Neural cell (in vitro differentiated cells): ENCODE measurements around the gene BRI3BP. TPM values are rescaled to one million over a fixed set of nuclear protein-coding genes. Genes with fewer than 3 reads are reported as not detected.
A peak's percentile ranks its signal among the peaks of the same experiment; 100 is the strongest.
"Not testable (repeated sequence)": the region's sequence is repeated elsewhere in the genome, so short reads cannot be mapped to it uniquely, and the experiment has no call there.

Experiments
- H2AFZ ChIP-seq: fragments of 200-600, 300-800 bp; sonication (generic), shearing (Covaris generic); 2 replicates; pipeline ENCODE4 v1.6.0; 2014; ENCODE audit warnings: low read depth, mild to moderate bottlenecking, antibody characterized with exemption, low read length, moderate library complexity
- H3F3A ChIP-seq: fragments of 200-600 bp; shearing (Covaris generic); 2 replicates; pipeline ENCODE4 v1.6.1; 2016; ENCODE audit warnings: mild to moderate bottlenecking, moderate library complexity, mixed read lengths, antibody characterized with exemption, low read length; ENCODE audit not compliant: insufficient read depth, poor library complexity, severe bottlenecking
- H3K27ac ChIP-seq: fragments of 200-600, 300-800 bp; sonication (generic), shearing (Covaris generic); 2 replicates; pipeline ENCODE4 v1.5.1; 2014; ENCODE audit warnings: mild to moderate bottlenecking, low read length, moderate library complexity
- H3K27me3 ChIP-seq: fragments of 300-800, 200-600 bp; sonication (generic), shearing (Covaris generic); 2 replicates; pipeline ENCODE4 v1.6.0; 2014; ENCODE audit warnings: mild to moderate bottlenecking, low read depth, low read length, moderate library complexity; ENCODE audit not compliant: insufficient read depth
- H3K36me3 ChIP-seq: fragments of 300-800, 200-600 bp; sonication (generic), shearing (Covaris generic); 2 replicates; pipeline ENCODE4 v1.5.1; 2014; ENCODE audit warnings: mild to moderate bottlenecking, antibody characterized with exemption, low read length, moderate library complexity; ENCODE audit not compliant: insufficient read depth
- H3K4me2 ChIP-seq: fragments of 300-800, 200-600 bp; sonication (generic), shearing (Covaris generic); 2 replicates; pipeline ENCODE4 v1.6.0; 2014; ENCODE audit warnings: mild to moderate bottlenecking, low read length
- H3K4me3 ChIP-seq: fragments of 300-800, 200-600 bp; sonication (generic), shearing (Covaris generic); 2 replicates; pipeline ENCODE4 v1.5.1; 2014; ENCODE audit warnings: mild to moderate bottlenecking, low read length, moderate library complexity
- H3K79me2 ChIP-seq: fragments of 200-600 bp; shearing (Covaris generic); replicated peaks from 2 replicates; pipeline ENCODE4 v1.6.0; 2014; ENCODE audit warnings: mild to moderate bottlenecking, low read length, moderate library complexity; ENCODE audit not compliant: insufficient read depth
- H3K9ac ChIP-seq: fragments of 300-800, 200-600 bp; sonication (generic), shearing (Covaris generic); 2 replicates; pipeline ENCODE4 v1.6.1; 2016; ENCODE audit warnings: mild to moderate bottlenecking, low read length, mixed read lengths
- H3K9me2 ChIP-seq: fragments of 200-600 bp; shearing (Covaris generic); 2 replicates; pipeline ENCODE4 v1.6.1; 2016; ENCODE audit warnings: mild to moderate bottlenecking, low read length, mixed read lengths; ENCODE audit not compliant: insufficient read depth
- H3K9me3 ChIP-seq: fragments of 200-600, 300-800 bp; sonication (generic), shearing (Covaris generic); 2 replicates; pipeline ENCODE4 v1.6.1; 2016; ENCODE audit warnings: mild to moderate bottlenecking, mixed run types, low read length, moderate library complexity, mixed read lengths
- H4K20me1 ChIP-seq: fragments of 200-600 bp; shearing (Covaris generic); 2 replicates; pipeline ENCODE4 v1.6.1; 2016; ENCODE audit warnings: mild to moderate bottlenecking, mixed run types; ENCODE audit not compliant: insufficient read depth
- CTCF ChIP-seq: fragments of 450-650 bp; IDR thresholded peaks from 2 replicates; pipeline ENCODE4 v1.5.1; 2014; ENCODE audit warnings: antibody characterized with exemption, mild to moderate bottlenecking, moderate library complexity; ENCODE audit not compliant: poor library complexity, severe bottlenecking
- EP300 ChIP-seq: fragments of 450-650 bp; conservative IDR thresholded peaks from 2 replicates; pipeline ENCODE4 v1.6.1; 2014; ENCODE audit warnings: antibody characterized with exemption, mild to moderate bottlenecking, moderate library complexity; ENCODE audit not compliant: poor library complexity, severe bottlenecking
- EZH2 ChIP-seq: fragments of 200-600, 300-800 bp; shearing (Covaris generic), sonication (generic); IDR thresholded peaks from 2 replicates; pipeline ENCODE4 v1.6.1; 2014; ENCODE audit warnings: antibody characterized with exemption, low read length, borderline replicate concordance, mild to moderate bottlenecking; ENCODE audit not compliant: insufficient read depth, poor library complexity, severe bottlenecking
- MXI1 ChIP-seq: fragments of 450-650 bp; conservative IDR thresholded peaks from 2 replicates; pipeline ENCODE4 v1.6.1; 2014; ENCODE audit warnings: antibody characterized with exemption, mild to moderate bottlenecking; ENCODE audit not compliant: poor library complexity, severe bottlenecking
- POLR2AphosphoS5 ChIP-seq: IDR thresholded peaks from 2 replicates; pipeline ENCODE4 v1.6.1; 2012
- RAD21 ChIP-seq: fragments of 450-650 bp; conservative IDR thresholded peaks from 2 replicates; pipeline ENCODE4 v1.6.1; 2014; ENCODE audit warnings: antibody characterized with exemption, mild to moderate bottlenecking, moderate library complexity
- SMC3 ChIP-seq: fragments of 450-650 bp; conservative IDR thresholded peaks from 2 replicates; pipeline ENCODE4 v1.6.1; 2014; ENCODE audit warnings: antibody characterized with exemption, mild to moderate bottlenecking, moderate library complexity; ENCODE audit not compliant: poor library complexity
- TAF1 ChIP-seq: IDR thresholded peaks from 2 replicates; pipeline ENCODE4 v1.6.1; 2012; ENCODE audit warnings: low read depth
- polyA plus RNA-seq: library from polyadenylated mRNA; depleted of rRNA; stranded (reverse); fragments of >200 nt; gene quantifications from 2 replicates; pipeline ENCODE4 v1.2.3, GENCODE V29; 2014
- TF ChIP-seq, protein P1 (sequence below): IDR thresholded peaks from 2 replicates; pipeline ENCODE4 v1.6.1; 2012; ENCODE audit warnings: borderline replicate concordance

The BRI3BP gene
- polyA plus RNA-seq, 1 donor from 2014 or later = 11.0 TPM

DNA sequence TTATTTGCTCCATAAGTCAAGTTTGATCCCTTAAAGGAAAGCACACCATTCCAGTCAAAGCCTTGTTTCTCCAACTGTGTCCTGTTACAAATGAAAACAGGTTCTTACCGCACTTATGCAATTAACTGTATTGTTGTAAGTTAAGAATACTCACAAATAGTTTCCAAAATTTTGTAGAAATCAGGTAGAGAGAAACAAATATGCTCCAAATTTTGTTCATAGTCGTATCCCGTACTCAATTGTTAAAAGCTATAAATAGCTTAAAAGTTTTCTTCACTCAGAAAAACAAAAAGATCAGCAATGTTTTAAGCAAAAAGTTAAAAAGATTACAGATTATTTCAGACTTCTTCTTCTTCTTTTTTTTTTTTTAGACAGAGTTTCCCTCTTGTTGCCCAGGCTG is 67.8 kb downstream of the BRI3BP start:
- Histone ChIP-seq H3K27me3 (no peaks in the 10 kb centered on the region), H3K9ac (no peak overlapping the region), H4K20me1 (no peaks in the 10 kb centered on the region), H2AFZ (no peak overlapping the region), H3K4me3 (no peak overlapping the region), H3K9me2 (no peaks in the 10 kb centered on the region), H3K4me2 (no peak overlapping the region), H3K79me2 (peaks cover 7% of the 10 kb centered on the region), H3F3A (no peaks in the 10 kb centered on the region), H3K27ac (no peak overlapping the region), H3K9me3 (peaks cover 5% of the 10 kb centered on the region), H3K36me3 (no peaks in the 10 kb centered on the region)
- TF ChIP-seq, protein P1, sequence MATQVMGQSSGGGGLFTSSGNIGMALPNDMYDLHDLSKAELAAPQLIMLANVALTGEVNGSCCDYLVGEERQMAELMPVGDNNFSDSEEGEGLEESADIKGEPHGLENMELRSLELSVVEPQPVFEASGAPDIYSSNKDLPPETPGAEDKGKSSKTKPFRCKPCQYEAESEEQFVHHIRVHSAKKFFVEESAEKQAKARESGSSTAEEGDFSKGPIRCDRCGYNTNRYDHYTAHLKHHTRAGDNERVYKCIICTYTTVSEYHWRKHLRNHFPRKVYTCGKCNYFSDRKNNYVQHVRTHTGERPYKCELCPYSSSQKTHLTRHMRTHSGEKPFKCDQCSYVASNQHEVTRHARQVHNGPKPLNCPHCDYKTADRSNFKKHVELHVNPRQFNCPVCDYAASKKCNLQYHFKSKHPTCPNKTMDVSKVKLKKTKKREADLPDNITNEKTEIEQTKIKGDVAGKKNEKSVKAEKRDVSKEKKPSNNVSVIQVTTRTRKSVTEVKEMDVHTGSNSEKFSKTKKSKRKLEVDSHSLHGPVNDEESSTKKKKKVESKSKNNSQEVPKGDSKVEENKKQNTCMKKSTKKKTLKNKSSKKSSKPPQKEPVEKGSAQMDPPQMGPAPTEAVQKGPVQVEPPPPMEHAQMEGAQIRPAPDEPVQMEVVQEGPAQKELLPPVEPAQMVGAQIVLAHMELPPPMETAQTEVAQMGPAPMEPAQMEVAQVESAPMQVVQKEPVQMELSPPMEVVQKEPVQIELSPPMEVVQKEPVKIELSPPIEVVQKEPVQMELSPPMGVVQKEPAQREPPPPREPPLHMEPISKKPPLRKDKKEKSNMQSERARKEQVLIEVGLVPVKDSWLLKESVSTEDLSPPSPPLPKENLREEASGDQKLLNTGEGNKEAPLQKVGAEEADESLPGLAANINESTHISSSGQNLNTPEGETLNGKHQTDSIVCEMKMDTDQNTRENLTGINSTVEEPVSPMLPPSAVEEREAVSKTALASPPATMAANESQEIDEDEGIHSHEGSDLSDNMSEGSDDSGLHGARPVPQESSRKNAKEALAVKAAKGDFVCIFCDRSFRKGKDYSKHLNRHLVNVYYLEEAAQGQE = no peak
- TF ChIP-seq EZH2 (no peak), MXI1 (no peak), TAF1 (no peak), POLR2AphosphoS5 (no peak), EP300 (no peak), CTCF (no peak), SMC3 (no peak), RAD21 (no peak)

DNA sequence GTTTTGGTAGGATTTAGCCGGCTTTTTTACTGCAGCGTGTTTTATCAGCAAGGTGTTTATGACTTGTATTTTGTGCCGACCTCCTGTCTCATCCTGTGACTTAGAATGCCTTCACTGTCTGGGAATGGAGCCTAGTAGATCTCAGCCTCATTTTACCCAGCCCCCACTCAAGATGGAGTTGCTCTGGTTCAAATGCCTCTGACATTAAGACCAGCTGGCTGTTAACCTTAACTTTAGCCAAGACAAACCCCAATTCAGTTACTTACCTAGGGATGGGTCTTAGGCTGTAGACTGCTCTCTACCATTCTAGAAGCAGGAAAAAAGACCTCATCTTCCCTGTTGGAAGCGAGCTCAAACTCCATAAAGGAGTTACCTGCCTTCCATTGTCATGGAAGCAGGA is 70.1 kb downstream of the BRI3BP start:
- H3K9me2 ChIP-seq, H4K20me1 ChIP-seq, H3K27me3 ChIP-seq, H3F3A ChIP-seq, H2AFZ ChIP-seq, H3K4me3 ChIP-seq, H3K9ac ChIP-seq, H3K9me3 ChIP-seq, H3K4me2 ChIP-seq, H3K36me3 ChIP-seq, H3K27ac ChIP-seq: not testable (repeated sequence)
- H3K79me2 ChIP-seq = peaks cover 12% of the 10 kb centered on the region

DNA sequence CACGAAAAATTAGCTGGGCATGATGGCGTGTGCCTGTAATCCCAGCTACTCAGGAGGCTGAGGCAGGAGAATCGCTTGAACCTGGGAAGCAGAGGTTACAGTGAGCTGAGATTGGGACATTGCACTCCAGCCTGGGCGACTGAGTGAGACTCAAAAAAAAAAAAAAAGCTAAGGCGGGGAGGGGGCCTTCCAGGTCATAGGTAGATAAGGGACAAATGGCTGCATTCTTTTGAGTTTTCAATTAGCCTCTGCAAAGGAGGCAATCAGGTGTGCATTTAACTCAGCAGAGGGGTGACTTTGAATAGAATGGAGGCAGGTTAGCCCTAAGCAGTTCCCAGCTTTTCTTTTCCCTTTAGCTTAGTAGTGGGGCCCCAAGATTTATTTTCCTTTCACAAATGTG is 71.0 kb downstream of the BRI3BP start:
- H3K27me3 ChIP-seq = no peaks in the 10 kb centered on the region
- H3F3A ChIP-seq = no peaks in the 10 kb centered on the region
- H4K20me1 ChIP-seq = no peaks in the 10 kb centered on the region
- H3K4me3 ChIP-seq = peak overlapping the region; percentile 95
- H3K9ac ChIP-seq = peak overlapping the region; percentile 84
- H2AFZ ChIP-seq = peak overlapping the region; percentile 75
- H3K36me3 ChIP-seq = no peaks in the 10 kb centered on the region
- peaks cover 12% of the 10 kb centered on the region for H3K79me2 ChIP-seq
- H3K27ac ChIP-seq = no peak overlapping the region
- H3K9me3 ChIP-seq = peaks cover 5% of the 10 kb centered on the region
- H3K9me2 ChIP-seq = no peaks in the 10 kb centered on the region
- TF ChIP-seq TAF1 = no peak
- no peak for TF ChIP-seq CTCF
- no peak for TF ChIP-seq POLR2AphosphoS5
- no peak for TF ChIP-seq EP300
- TF ChIP-seq EZH2 = no peak
- no peak for TF ChIP-seq MXI1
- TF ChIP-seq SMC3 = no peak
- TF ChIP-seq RAD21 = no peak
- TF ChIP-seq, protein P1 = no peak
- peak overlapping the region; percentile 10 for H3K4me2 ChIP-seq
